Right cardiac atrium (tissue), 5 donors: ENCODE data around the gene GRN. TPM values are rescaled to one million over a fixed set of nuclear protein-coding genes. Genes with fewer than 3 reads are reported as not detected.
A peak's percentile ranks its signal among the peaks of the same experiment; 100 is the strongest.

Source experiments
- ATAC-seq, 2 donors: fragments of 200-7000 bp; cut with Tn5 transposase; one replicate each; pipeline versions ENCODE4 v1.8.0 to v1.9.1; 2020; ENCODE audit warnings: moderate library complexity in 2 of 2, mild to moderate bottlenecking in 1 of 2
- DNase-seq, 3 donors: peaks; one replicate each; pipeline ENCODE4 v3.0.0-alpha.2; 2020
- H3K27ac ChIP-seq: one replicate; pipeline ENCODE4 v1.5.1; 2013; ENCODE audit warnings: mild to moderate bottlenecking, low read length, control low read depth, moderate library complexity
- H3K27me3 ChIP-seq: one replicate; pipeline ENCODE4 v1.6.1; 2013; ENCODE audit not compliant: control insufficient read depth, insufficient read depth
- H3K4me1 ChIP-seq: one replicate; pipeline ENCODE4 v1.6.1; 2013; ENCODE audit warnings: low read length; ENCODE audit not compliant: control insufficient read depth, insufficient read depth
- H3K4me3 ChIP-seq: one replicate; pipeline ENCODE4 v1.5.1; 2013; ENCODE audit warnings: low read length, control low read depth
- H3K9me3 ChIP-seq: one replicate; pipeline ENCODE4 v1.6.1; 2013; ENCODE audit warnings: low read length; ENCODE audit not compliant: control insufficient read depth
- WGBS: extraction: QIAGEN DNeasy Blood & Tissue Kit; methylation state at CpG from one replicate; pipeline ENCODE4 v1.1.7; 2013; 5-methylcytosine and 5-hydroxymethylcytosine counted together
- intact Hi-C, 4 donors: fragments of 100-400 bp; cut with DNase I; formaldehyde crosslinking; loops; one replicate each; pipeline versions ENCODE4 v1.11.0 to v1.14.0; 2022 to 2023
- polyA plus RNA-seq: library from polyadenylated mRNA; stranded (reverse); fragments of 200-250 nt; gene quantifications from one replicate; pipeline ENCODE4 v1.2.3, GENCODE V29; 2013
- total RNA-seq, 4 donors: library from RNA; stranded (reverse); fragmentation: NEBNext Ultra II Directional; extraction: Animal tissue kit (Norgen Biotek cat#: 25700); gene quantifications; one replicate each; pipeline ENCODE4 v1.2.1, GENCODE V29; 2021
- donor health status: healthy with polysubstance abuse.
- donor health status: DM: no; HTN: yes; CAD: no.
- donor health status: DM: no; HTN: no; CAD: no.
- donor health status: DM: no; HTN: yes; CAD: no; lungs with severe emphysema.
- donor health status: DM: yes; HTN: yes; CAD: no.

Gene GRN
- total and polyA plus RNA-seq, 5 donors: 100 to 215 (median 182) TPM

- H3K4me3 ChIP-seq: peak overlapping the region; percentile 33
- 52% methylated on average over 77 of the region's 77 CpGs for WGBS
These were observed 9.8 kb downstream of the GRN start for GRCh38 chr17:44354582-44355561.

GRCh38 chr17:44355642-44356099 is 10.6 kb downstream of the GRN start:
- WGBS: 84% methylated on average over 17 of the region's 17 CpGs
- no peaks in the 10 kb centered on the region for H3K4me1 ChIP-seq
- H3K9me3 ChIP-seq: no peaks in the 10 kb centered on the region
- intact Hi-C loops: no loop called here
- DNase-seq (peak in 2 of 3 donors; percentile 53 to 57), ATAC-seq (no peak)
- H3K4me3 ChIP-seq: no peak overlapping the region
- no peaks in the 10 kb centered on the region for H3K27me3 ChIP-seq
- no peak overlapping the region for H3K27ac ChIP-seq

More at GRCh38 chr17:44354582-44355561, 9.8 kb downstream of the GRN start:
- H3K27ac ChIP-seq: no peak overlapping the region
- intact Hi-C loops: no loop called here
- DNase-seq (peak; percentile 58 to 88 (median 86)), ATAC-seq (no peak)
- no peaks in the 10 kb centered on the region for H3K4me1 ChIP-seq
- no peaks in the 10 kb centered on the region for H3K27me3 ChIP-seq
- H3K9me3 ChIP-seq: no peaks in the 10 kb centered on the region

GRCh38 chr17:44356241-44356640 is 11.1 kb downstream of the GRN start:
- no peak overlapping the region for H3K4me3 ChIP-seq
- DNase-seq (peak in 1 of 3 donors; percentile 48), ATAC-seq (no peak)
- H3K27ac ChIP-seq: no peak overlapping the region
- no peaks in the 10 kb centered on the region for H3K9me3 ChIP-seq
- peaks cover 4% of the 10 kb centered on the region for H3K4me1 ChIP-seq
- H3K27me3 ChIP-seq: no peaks in the 10 kb centered on the region
- intact Hi-C loops: no loop called here
- WGBS: 87% methylated on average over 11 of the region's 11 CpGs

GRCh38 chr17:44358066-44358465 is 13.0 kb downstream of the GRN start:
- ATAC-seq (no peak), DNase-seq (peak in 1 of 3 donors; percentile 16)
- intact Hi-C loops: no loop called here
- 90% methylated on average over 9 of the region's 9 CpGs for WGBS
- Histone ChIP-seq H3K27ac (no peak overlapping the region), H3K9me3 (no peaks in the 10 kb centered on the region), H3K27me3 (no peaks in the 10 kb centered on the region), H3K4me3 (no peak overlapping the region), H3K4me1 (peaks cover 10% of the 10 kb centered on the region)

GRCh38 chr17:44359006-44359405 is 13.9 kb downstream of the GRN start:
- DNase-seq: peak in 1 of 3 donors; percentile 21
- H3K9me3 ChIP-seq: no peaks in the 10 kb centered on the region
- intact Hi-C loops: no loop called here
- H3K4me1 ChIP-seq: peaks cover 10% of the 10 kb centered on the region
- no peak for ATAC-seq
- no peak overlapping the region for H3K27ac ChIP-seq
- no peak overlapping the region for H3K4me3 ChIP-seq
- WGBS: 75% methylated on average over 6 of the region's 6 CpGs
- H3K27me3 ChIP-seq: no peaks in the 10 kb centered on the region

- H3K4me3 ChIP-seq: no peak overlapping the region
- ATAC-seq: no peak
- H3K27me3 ChIP-seq: no peaks in the 10 kb centered on the region
- WGBS: 90% methylated on average over 14 of the region's 14 CpGs
- DNase-seq: peak in 2 of 3 donors; percentile 54 to 58
- no peaks in the 10 kb centered on the region for H3K9me3 ChIP-seq
- no peak overlapping the region for H3K27ac ChIP-seq
- H3K4me1 ChIP-seq: peaks cover 10% of the 10 kb centered on the region
- intact Hi-C loops: no loop called here
These were observed 14.5 kb downstream of the GRN start for GRCh38 chr17:44359458-44360143.

- H3K9me3 ChIP-seq: no peaks in the 10 kb centered on the region
- H3K27me3 ChIP-seq: no peaks in the 10 kb centered on the region
- 59% methylated on average over 6 of the region's 6 CpGs for WGBS
- no peak overlapping the region for H3K27ac ChIP-seq
- no peak overlapping the region for H3K4me3 ChIP-seq
- intact Hi-C loops: no loop called here
- no peak for DNase-seq
- no peak for ATAC-seq
- peaks cover 10% of the 10 kb centered on the region for H3K4me1 ChIP-seq
These were observed 15.0 kb downstream of the GRN start for GRCh38 chr17:44360144-44360533.

- H3K4me1 ChIP-seq: peaks cover 10% of the 10 kb centered on the region
- intact Hi-C loops: no loop called here
- ATAC-seq (no peak), DNase-seq (peak in 2 of 3 donors; percentile 66)
- WGBS: 50% methylated on average over 5 of the region's 5 CpGs
- H3K27ac ChIP-seq: no peak overlapping the region
- no peak overlapping the region for H3K4me3 ChIP-seq
- no peaks in the 10 kb centered on the region for H3K27me3 ChIP-seq
- no peaks in the 10 kb centered on the region for H3K9me3 ChIP-seq
These were observed 15.7 kb downstream of the GRN start for GRCh38 chr17:44360826-44361225.

GRCh38 chr17:44361292-44362260 is 16.5 kb downstream of the GRN start:
- no peaks in the 10 kb centered on the region for H3K27me3 ChIP-seq
- DNase-seq (peak in 2 of 3 donors; percentile 57 to 58), ATAC-seq (peak; percentile 9 to 17)
- H3K4me3 ChIP-seq: no peak overlapping the region
- H3K4me1 ChIP-seq: peaks cover 10% of the 10 kb centered on the region
- WGBS: 50% methylated on average over 11 of the region's 11 CpGs
- no peak overlapping the region for H3K27ac ChIP-seq
- intact Hi-C loops: no loop called here
- H3K9me3 ChIP-seq: no peaks in the 10 kb centered on the region

GRCh38 chr17:44362459-44362948 is 17.4 kb downstream of the GRN start:
- H3K27ac ChIP-seq: no peak overlapping the region
- H3K4me3 ChIP-seq: no peak overlapping the region
- DNase-seq (peak in 1 of 3 donors; percentile 55), ATAC-seq (peak; percentile 5 to 17)
- no peaks in the 10 kb centered on the region for H3K9me3 ChIP-seq
- no peaks in the 10 kb centered on the region for H3K27me3 ChIP-seq
- H3K4me1 ChIP-seq: peaks cover 10% of the 10 kb centered on the region
- intact Hi-C loops: no loop called here
- 25% methylated on average over 11 of the region's 11 CpGs for WGBS
